Smooth muscle cell of the coronary artery (primary cell): ENCODE data around the gene MAPK13. TPM values are rescaled to one million over a fixed set of nuclear protein-coding genes. Genes with fewer than 3 reads are reported as not detected.

Experiments used
- total RNA-seq: library from RNA; depleted of rRNA; stranded (reverse); fragments of >200 nt; gene quantifications from 2 replicates; pipeline ENCODE4 v1.2.3, GENCODE V29; 2014; ENCODE audit warnings: low replicate concordance

The MAPK13 gene
- total RNA-seq = 2.4 and 10.1 TPM in 2 replicates

GRCh38 chr6:36129941-36130666 is at the start of gene MAPK13:
Gene MAPK13 (plus strand): TSS chr6:36130513. CDS start chr6:36130583, 70 bp downstream.

Other genes with a start within 250 kb of the MAPK13 start
- gene SRPK1, start 209.4 kb upstream of the MAPK13 start, total RNA-seq = 23.1 and 52.1 TPM in 2 replicates
- under 0.01 TPM in 1 of 2 replicates, not detected in the other for gene SLC26A8, start 105.9 kb upstream of the MAPK13 start, total RNA-seq
- gene MAPK14, start 102.7 kb upstream of the MAPK13 start, total RNA-seq = 35.0 and 63.9 TPM in 2 replicates
- 9.2 and 12.5 TPM in 2 replicates for gene BRPF3, start 66.2 kb downstream of the MAPK13 start, total RNA-seq
- 0.15 TPM in 1 of 2 replicates, not detected in the other for gene PNPLA1, start 139.5 kb downstream of the MAPK13 start, total RNA-seq
- gene BNIP5, start 206.4 kb downstream of the MAPK13 start, total RNA-seq = not detected in 2 replicates